Right lobe of liver (tissue), 6 donors: ENCODE results near the gene C2orf81. TPM values are rescaled to one million over a fixed set of nuclear protein-coding genes. Genes with fewer than 3 reads are reported as not detected.

Experiments used
- ATAC-seq, 4 donors: fragments of 200-7000 bp; cut with Tn5 transposase; one replicate each; pipeline ENCODE4 v1.9.1; 2020; ENCODE audit warnings: mild to moderate bottlenecking in 4 of 4, moderate library complexity in 4 of 4
- DNase-seq, 3 donors: peaks; one replicate each; pipeline ENCODE4 v3.0.0-alpha.2; 2020
- H3K27ac ChIP-seq, 3 donors: fragments of 200-600 bp; one replicate each; pipeline ENCODE4 v1.8.0; 2022
- H3K27me3 ChIP-seq, 2 donors: fragments of 200-600 bp; one replicate each; pipeline ENCODE4 v1.8.0; 2022
- H3K36me3 ChIP-seq, 4 donors: fragments of 200-600 bp; sonication (generic) in 1 of 4; one replicate each; pipeline versions ENCODE4 v1.5.1 to v1.8.0; 2017 to 2022; ENCODE audit warnings: control low read depth in 1 of 4
- H3K4me1 ChIP-seq, 4 donors: fragments of 200-600 bp; sonication (generic) in 1 of 4; one replicate each; pipeline versions ENCODE4 v1.5.1 to v1.8.0; 2017 to 2022; ENCODE audit warnings: control low read depth in 1 of 4
- H3K4me3 ChIP-seq, 3 donors: fragments of 200-600 bp; one replicate each; pipeline ENCODE4 v1.8.0; 2022
- H3K9me3 ChIP-seq, 4 donors: fragments of 200-600 bp; sonication (generic) in 1 of 4; one replicate each; pipeline versions ENCODE4 v1.5.1 to v1.8.0; 2017 to 2022; ENCODE audit warnings: control low read depth in 1 of 4
- CTCF ChIP-seq, 4 donors: fragments of 200-600 bp in 3 of 4; fragments of 450-650 bp in 1 of 4; IDR thresholded peaks; one replicate each; pipeline versions ENCODE4 v1.5.1 to v1.8.0; 2016 to 2022; ENCODE audit warnings: antibody characterized with exemption in 4 of 4, mild to moderate bottlenecking in 2 of 4
- POLR2A ChIP-seq: fragments of 450-650 bp; IDR thresholded peaks from one replicate; pipeline ENCODE4 v1.6.1; 2017; ENCODE audit warnings: antibody characterized with exemption, mild to moderate bottlenecking
- WGBS: methylation state at CpG from one replicate; pipeline ENCODE4 v1.1.6; 2018; ENCODE audit warnings: low coverage, low lambda C conversion rate; ENCODE audit not compliant: insufficient coverage; ENCODE audit errors: missing lambda C conversion rate; 5-methylcytosine and 5-hydroxymethylcytosine counted together
- intact Hi-C, 2 donors: fragments of 100-400 bp; cut with DNase I; formaldehyde crosslinking; loops; one replicate each; pipeline versions ENCODE4 v1.11.2 to v1.14.1; 2022
- total RNA-seq, 6 experiments: library from RNA; depleted of rRNA in 2 of 6; stranded (reverse); fragments of >200 nt in 2 of 6; fragmentation: NEBNext Ultra II Directional in 3 of 6; extraction: Animal tissue kit (Norgen Biotek cat#: 25700) in 3 of 6; gene quantifications; one replicate each; pipeline versions ENCODE4 v1.1.0 to v1.2.4, GENCODE V29; 2016 to 2023
- donor health status: DM: no; HTN: yes; CAD: no.
- donor health status: DM: no; HTN: no; CAD: no.
- donor health status: DM: no; HTN: no; CAD: no.
- donor health status: DM: no; HTN: yes; CAD: no.
- donor health status: DM: no; HTN: yes; CAD: no.

Gene C2orf81
- total RNA-seq, 6 experiments from 2014 or later: 0.18 to 0.56 (median 0.31) TPM; not detected in 1

GRCh38 chr2:74390606-74391005 is 30.8 kb downstream of the C2orf81 start:
- Histone ChIP-seq H3K4me1 (peaks cover 0 to 22% (median 10%) of the 10 kb centered on the region in 4 donors), H3K27me3 (no peaks in the 10 kb centered on the region), H3K4me3 (peak overlapping the region; percentile 84 to 96 (median 92)), H3K36me3 (no peaks in the 10 kb centered on the region), H3K27ac (no peak overlapping the region), H3K9me3 (no peaks in the 10 kb centered on the region)
- ATAC-seq: no peak
- 73% methylated on average over 5 of the region's 5 CpGs for WGBS
- intact Hi-C loops: no loop called here
- TF ChIP-seq CTCF (IDR thresholded peaks at IDR 0.05) (no peak), POLR2A (no peak)
- no peak for DNase-seq

GRCh38 chr2:74387346-74387745 is 34.1 kb downstream of the C2orf81 start:
- no peaks in the 10 kb centered on the region for H3K27me3 ChIP-seq
- H3K4me1 ChIP-seq: peaks cover 0 to 31% (median 17%) of the 10 kb centered on the region in 4 donors
- DNase-seq: no peak
- ATAC-seq: no peak
- intact Hi-C loops: loop anchor here in 1 of 2 donors (10.0 kb wide), 1 partner anchor 53 kb away; no protein-coding TSS in a partner anchor
- no peak overlapping the region for H3K27ac ChIP-seq
- no peaks in the 10 kb centered on the region for H3K9me3 ChIP-seq
- 67% methylated on average over 1 of the region's 1 CpG for WGBS
- H3K4me3 ChIP-seq: no peak overlapping the region
- no peaks in the 10 kb centered on the region for H3K36me3 ChIP-seq
- TF ChIP-seq POLR2A: no peak

GRCh38 chr2:74385396-74385795 is 36.0 kb downstream of the C2orf81 start:
- Histone ChIP-seq H3K27me3 (no peaks in the 10 kb centered on the region), H3K36me3 (no peaks in the 10 kb centered on the region), H3K4me3 (no peak overlapping the region), H3K4me1 (peaks cover 0 to 23% (median 10%) of the 10 kb centered on the region in 4 donors), H3K27ac (no peak overlapping the region), H3K9me3 (no peaks in the 10 kb centered on the region)
- intact Hi-C loops: loop anchor here in 1 of 2 donors (10.0 kb wide), 1 partner anchor 51 kb away; no protein-coding TSS in a partner anchor
- no peak for DNase-seq
- no peak for ATAC-seq
- WGBS: 78% methylated on average over 7 of the region's 8 CpGs
- TF ChIP-seq CTCF (IDR thresholded peaks at IDR 0.05) (no peak), POLR2A (no peak)

GRCh38 chr2:74384051-74384450 is 37.4 kb downstream of the C2orf81 start:
- peak overlapping the region in 1 of 3 donors; percentile 6 for H3K27ac ChIP-seq
- no peaks in the 10 kb centered on the region for H3K27me3 ChIP-seq
- no peak for DNase-seq
- H3K9me3 ChIP-seq: no peaks in the 10 kb centered on the region
- H3K4me3 ChIP-seq: no peak overlapping the region
- intact Hi-C loops: loop anchor here in 1 of 2 donors (10.0 kb wide), 1 partner anchor 49 kb away; no protein-coding TSS in a partner anchor
- no peak for TF ChIP-seq POLR2A
- no peak for TF ChIP-seq CTCF (IDR thresholded peaks at IDR 0.05)
- H3K4me1 ChIP-seq: peaks cover 0 to 20% (median 7%) of the 10 kb centered on the region in 4 donors
- 79% methylated on average over 3 of the region's 3 CpGs for WGBS
- no peak for ATAC-seq
- H3K36me3 ChIP-seq: no peaks in the 10 kb centered on the region

GRCh38 chr2:74383254-74383653 is 38.2 kb downstream of the C2orf81 start:
- Histone ChIP-seq H3K27me3 (no peaks in the 10 kb centered on the region), H3K27ac (peak overlapping the region; percentile 6 to 55 (median 42)), H3K9me3 (no peaks in the 10 kb centered on the region), H3K4me1 (peaks cover 0 to 20% (median 7%) of the 10 kb centered on the region in 4 donors), H3K36me3 (no peaks in the 10 kb centered on the region), H3K4me3 (peak overlapping the region in 1 of 3 donors; percentile 22)
- WGBS: 0% methylated on average over 1 of the region's 1 CpG
- peak in 1 of 4 donors; percentile 30 for TF ChIP-seq CTCF (IDR thresholded peaks at IDR 0.05)
- no peak for TF ChIP-seq POLR2A
- ATAC-seq (peak; percentile 96), DNase-seq (peak in 1 of 3 donors; percentile 58)
- intact Hi-C loops: loop anchor here in 1 of 2 donors (10.0 kb wide), 1 partner anchor 48 kb away; no protein-coding TSS in a partner anchor
